Aortic smooth muscle cell (primary cell): ENCODE measurements around the gene EGFR. TPM values are rescaled to one million over a fixed set of nuclear protein-coding genes. Genes with fewer than 3 reads are reported as not detected.

Experiments used
- total RNA-seq: library from RNA; depleted of rRNA; stranded (reverse); fragments of >200 nt; gene quantifications from 2 replicates; pipeline ENCODE4 v1.2.3, GENCODE V29; 2014

Gene EGFR
- total RNA-seq = 42.1 and 75.2 TPM in 2 replicates

DNA sequence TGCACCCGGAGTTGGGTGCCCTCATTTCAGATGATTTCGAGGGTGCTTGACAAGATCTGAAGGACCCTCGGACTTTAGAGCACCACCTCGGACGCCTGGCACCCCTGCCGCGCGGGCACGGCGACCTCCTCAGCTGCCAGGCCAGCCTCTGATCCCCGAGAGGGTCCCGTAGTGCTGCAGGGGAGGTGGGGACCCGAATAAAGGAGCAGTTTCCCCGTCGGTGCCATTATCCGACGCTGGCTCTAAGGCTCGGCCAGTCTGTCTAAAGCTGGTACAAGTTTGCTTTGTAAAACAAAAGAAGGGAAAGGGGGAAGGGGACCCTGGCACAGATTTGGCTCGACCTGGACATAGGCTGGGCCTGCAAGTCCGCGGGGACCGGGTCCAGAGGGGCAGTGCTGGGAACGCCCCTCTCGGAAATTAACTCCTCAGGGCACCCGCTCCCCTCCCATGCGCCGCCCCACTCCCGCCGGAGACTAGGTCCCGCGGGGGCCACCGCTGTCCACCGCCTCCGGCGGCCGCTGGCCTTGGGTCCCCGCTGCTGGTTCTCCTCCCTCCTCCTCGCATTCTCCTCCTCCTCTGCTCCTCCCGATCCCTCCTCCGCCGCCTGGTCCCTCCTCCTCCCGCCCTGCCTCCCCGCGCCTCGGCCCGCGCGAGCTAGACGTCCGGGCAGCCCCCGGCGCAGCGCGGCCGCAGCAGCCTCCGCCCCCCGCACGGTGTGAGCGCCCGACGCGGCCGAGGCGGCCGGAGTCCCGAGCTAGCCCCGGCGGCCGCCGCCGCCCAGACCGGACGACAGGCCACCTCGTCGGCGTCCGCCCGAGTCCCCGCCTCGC lies at the start of gene EGFR:
TSS of gene EGFR (plus strand) at position 657 of the 830 bp plus-strand sequence. CDS start 261 bp downstream, outside the sequence.

